MCF 10A (cell line): ENCODE data around the gene INTS1. TPM values are rescaled to one million over a fixed set of nuclear protein-coding genes. Genes with fewer than 3 reads are reported as not detected.

Experiments
- BruUV-seq: library from RNA; stranded (reverse); fragments of 400-500 nt; replicated peaks from 2 replicates; lab custom pipeline; 2021; lab: Mats Ljungman, UMichigan
- CTCF ChIA-PET: fragments of 300-600 bp; sonication (Branson Sonifier 250); formaldehyde crosslinking; extraction: SDS; loops from one replicate; lab custom pipeline; 2021; ENCODE audit warnings: antibody characterized with exemption, inconsistent platforms; lab: Yijun Ruan, JAX
- POLR2A ChIA-PET: fragments of 300-600, 350-650 bp; sonication (Branson Sonifier 250); formaldehyde crosslinking; extraction: SDS; loops from one replicate; lab custom pipeline; 2020; ENCODE audit warnings: antibody characterized with exemption, inconsistent platforms; lab: Yijun Ruan, JAX
- DNase-seq: peaks from one replicate; pipeline ENCODE4 v3.0.0-alpha.2; 2018; ENCODE audit not compliant: unreplicated experiment
- H3K27ac Mint-ChIP-seq: one replicate; pipeline ENCODE4 v1.8.0; 2022; ENCODE audit warnings: mild to moderate bottlenecking, low read depth, mixed read lengths; ENCODE audit not compliant: unreplicated experiment
- H3K27me3 Mint-ChIP-seq: one replicate; pipeline ENCODE4 v1.8.0; 2022; ENCODE audit warnings: mixed read lengths; ENCODE audit not compliant: insufficient read depth, unreplicated experiment
- H3K36me3 Mint-ChIP-seq: one replicate; pipeline ENCODE4 v1.8.0; 2022; ENCODE audit warnings: mild to moderate bottlenecking, moderate library complexity, mixed read lengths; ENCODE audit not compliant: insufficient read depth, unreplicated experiment
- H3K4me1 Mint-ChIP-seq: one replicate; pipeline ENCODE4 v1.8.0; 2022; ENCODE audit warnings: mixed read lengths; ENCODE audit not compliant: insufficient read depth, unreplicated experiment
- H3K4me3 Mint-ChIP-seq: one replicate; pipeline ENCODE4 v1.8.0; 2022; ENCODE audit warnings: mild to moderate bottlenecking, moderate library complexity, mixed read lengths; ENCODE audit not compliant: unreplicated experiment
- H3K9me3 Mint-ChIP-seq: one replicate; pipeline ENCODE4 v1.8.0; 2022; ENCODE audit warnings: mixed read lengths; ENCODE audit not compliant: unreplicated experiment
- CTCF ChIP-seq: fragments of 200-600 bp; IDR thresholded peaks from one replicate; pipeline ENCODE4 v1.8.0; 2022; ENCODE audit warnings: antibody characterized with exemption, mild to moderate bottlenecking; ENCODE audit not compliant: unreplicated experiment
- intact Hi-C: fragments of 100-400 bp; cut with micrococcal nuclease; formaldehyde crosslinking; loops from 2 replicates; pipeline ENCODE4 v1.14.1; 2022
- total RNA-seq: library from RNA; stranded (reverse); gene quantifications from 2 replicates; pipeline ENCODE4 v1.2.3, GENCODE V29; 2022

Gene INTS1
- total RNA-seq, 1 experiment from 2014 or later, result 86.3 TPM

- CTCF ChIA-PET, result interaction anchor here (0.6 to 2.2 kb wide), 19 partner anchors 10 to 399 kb away, joined by 3 to 21 read pairs (median 3); no protein-coding TSS in a partner anchor
- no TSS peak for BruUV-seq
- POLR2A ChIA-PET, result interaction anchor here (0.5 to 1.8 kb wide), 3 partner anchors 12 to 78 kb away, joined by 3 to 6 read pairs (median 4); no protein-coding TSS in a partner anchor
- H3K4me1 Mint-ChIP-seq, result no peaks in the 10 kb centered on the region
- intact Hi-C loops, result loop anchor here (5.0 kb wide), 2 partner anchors 42 to 282 kb away; no protein-coding TSS in a partner anchor
- no peak for TF ChIP-seq CTCF
- no peak for DNase-seq
- H3K27me3 Mint-ChIP-seq, result no peaks in the 10 kb centered on the region
- H3K9me3 Mint-ChIP-seq, result no peaks in the 10 kb centered on the region
- no peak overlapping the region for H3K27ac Mint-ChIP-seq
- no peak overlapping the region for H3K4me3 Mint-ChIP-seq
- H3K36me3 Mint-ChIP-seq, result peaks cover 20% of the 10 kb centered on the region
Measured at GRCh38 chr7:1474736-1475135, 29.5 kb downstream of the INTS1 start.

- intact Hi-C loops, result loop anchor here (5.0 kb wide), 2 partner anchors 42 to 282 kb away; no protein-coding TSS in a partner anchor
- ChIA-PET POLR2A (interaction anchor here (0.6 to 1.8 kb wide), 3 partner anchors 11 to 1066 kb away, joined by 3 to 6 read pairs (median 4); no protein-coding TSS in a partner anchor), CTCF (interaction anchor here (0.6 to 2.2 kb wide), 19 partner anchors 9 to 360 kb away, joined by 3 to 21 read pairs (median 4); partner anchors contain the start of gene TMEM184A)
- no peak overlapping the region for H3K4me3 Mint-ChIP-seq
- no peaks in the 10 kb centered on the region for H3K4me1 Mint-ChIP-seq
- H3K36me3 Mint-ChIP-seq, result peaks cover 26% of the 10 kb centered on the region
- no peaks in the 10 kb centered on the region for H3K9me3 Mint-ChIP-seq
- no peak overlapping the region for H3K27ac Mint-ChIP-seq
- no TSS peak for BruUV-seq
- H3K27me3 Mint-ChIP-seq, result no peaks in the 10 kb centered on the region
- peak; percentile 85 for DNase-seq
- peak; percentile 93 for TF ChIP-seq CTCF
Measured at GRCh38 chr7:1473864-1474512, 30.2 kb downstream of the INTS1 start.

GRCh38 chr7:1470901-1471300 is 33.3 kb downstream of the INTS1 start:
- H3K4me1 Mint-ChIP-seq, result no peaks in the 10 kb centered on the region
- H3K9me3 Mint-ChIP-seq, result no peaks in the 10 kb centered on the region
- H3K27ac Mint-ChIP-seq, result no peak overlapping the region
- H3K27me3 Mint-ChIP-seq, result no peaks in the 10 kb centered on the region
- POLR2A ChIA-PET, result no interaction called here
- peaks cover 34% of the 10 kb centered on the region for H3K36me3 Mint-ChIP-seq
- no peak for TF ChIP-seq CTCF
- no TSS peak for BruUV-seq
- H3K4me3 Mint-ChIP-seq, result no peak overlapping the region
- DNase-seq, result no peak
- CTCF ChIA-PET, result no interaction called here
- intact Hi-C loops, result loop anchor here (5.0 kb wide), 2 partner anchors 39 to 279 kb away; no protein-coding TSS in a partner anchor

- no peak for TF ChIP-seq CTCF
- ChIA-PET CTCF (no interaction called here), POLR2A (interaction anchor here (0.8 kb wide), 1 partner anchor 9 kb away, joined by 3 read pairs; no protein-coding TSS in a partner anchor)
- no peaks in the 10 kb centered on the region for H3K9me3 Mint-ChIP-seq
- H3K27ac Mint-ChIP-seq, result peak overlapping the region; percentile 49
- H3K4me3 Mint-ChIP-seq, result no peak overlapping the region
- no peaks in the 10 kb centered on the region for H3K4me1 Mint-ChIP-seq
- no TSS peak for BruUV-seq
- intact Hi-C loops, result no loop called here
- peaks cover 31% of the 10 kb centered on the region for H3K36me3 Mint-ChIP-seq
- H3K27me3 Mint-ChIP-seq, result no peaks in the 10 kb centered on the region
- DNase-seq, result no peak
Measured at GRCh38 chr7:1468643-1469298, 35.4 kb downstream of the INTS1 start.
